PC-9 (cell line): ENCODE results near the gene CDC42BPA. TPM values are rescaled to one million over a fixed set of nuclear protein-coding genes. Genes with fewer than 3 reads are reported as not detected.

Experiments used
- BruUV-seq: library from RNA; stranded (reverse); fragments of 400-500 nt; replicated peaks from 2 replicates; lab custom pipeline; 2021; lab: Mats Ljungman, UMichigan
- CTCF ChIA-PET: fragments of 300-600 bp; sonication (Branson Sonifier 250); formaldehyde crosslinking; loops from one replicate; lab custom pipeline; 2022; ENCODE audit warnings: antibody characterized with exemption; lab: Charles Lee
- POLR2A ChIA-PET: fragments of 300-600 bp; sonication (Branson Sonifier 250); formaldehyde crosslinking; loops from one replicate; lab custom pipeline; 2022; ENCODE audit warnings: antibody characterized with exemption; ENCODE audit not compliant: unreplicated experiment; lab: Charles Lee
- DNase-seq, 2 experiments: peaks; one replicate each; pipeline versions ENCODE4 v3.0.0 to v3.0.0-alpha.2; 2015 to 2022; ENCODE audit warnings: mixed read lengths in 1 of 2
- H2AFZ ChIP-seq: fragments of 200-600 bp; sonication (generic); 2 replicates; pipeline ENCODE4 v1.8.1; 2017; ENCODE audit warnings: antibody characterized with exemption
- H3F3A ChIP-seq: fragments of 200-600 bp; sonication (generic); 2 replicates; pipeline ENCODE4 v1.8.1; 2017; ENCODE audit warnings: antibody characterized with exemption, mild to moderate bottlenecking, low read depth; ENCODE audit not compliant: insufficient read depth
- H3K27ac ChIP-seq: fragments of 200-600 bp; sonication (generic); 2 replicates; pipeline ENCODE4 v1.6.1; 2016; ENCODE audit warnings: mixed run types
- H3K27me3 ChIP-seq: fragments of 200-600 bp; sonication (generic); 2 replicates; pipeline ENCODE4 v1.6.1; 2016; ENCODE audit warnings: low read depth, mixed run types; ENCODE audit not compliant: insufficient read depth
- H3K36me3 ChIP-seq: fragments of 200-600 bp; sonication (generic); 2 replicates; pipeline ENCODE4 v1.6.1; 2016; ENCODE audit warnings: low read depth, mixed run types
- H3K4me1 ChIP-seq: fragments of 200-600 bp; sonication (generic); replicated peaks from 2 replicates; pipeline ENCODE4 v1.6.1; 2016; ENCODE audit warnings: mixed run types; ENCODE audit not compliant: insufficient read depth
- H3K4me2 ChIP-seq: fragments of 200-600 bp; sonication (generic); 2 replicates; pipeline ENCODE4 v1.6.1; 2017; ENCODE audit warnings: mixed run types
- H3K4me3 ChIP-seq: fragments of 200-600 bp; sonication (generic); 2 replicates; pipeline ENCODE4 v1.6.1; 2016; ENCODE audit warnings: mixed run types
- H3K79me2 ChIP-seq: fragments of 200-600 bp; sonication (generic); 2 replicates; pipeline ENCODE4 v1.6.1; 2017; ENCODE audit warnings: low read depth, mixed run types
- H3K9me2 ChIP-seq: fragments of 200-600 bp; sonication (generic); 2 replicates; pipeline ENCODE4 v1.8.1; 2017; ENCODE audit warnings: mild to moderate bottlenecking; ENCODE audit not compliant: insufficient read depth
- H3K9me3 ChIP-seq: fragments of 200-600 bp; sonication (generic); 2 replicates; pipeline ENCODE4 v1.8.1; 2016; ENCODE audit warnings: low read depth; ENCODE audit not compliant: insufficient read depth
- H4K20me1 ChIP-seq: fragments of 200-600 bp; sonication (generic); 2 replicates; pipeline ENCODE4 v1.8.1; 2017; ENCODE audit not compliant: insufficient read depth
- EZH2 ChIP-seq: fragments of 200-600 bp; sonication (generic); IDR thresholded peaks from 2 replicates; pipeline ENCODE4 v1.8.0; 2017; ENCODE audit warnings: antibody characterized with exemption, low read depth
- intact Hi-C: fragments of 100-400 bp; cut with micrococcal nuclease; formaldehyde crosslinking; loops from one replicate; pipeline ENCODE4 v1.10.0; 2022; ENCODE audit not compliant: unreplicated experiment
- total RNA-seq: library from RNA; stranded (reverse); gene quantifications from 2 replicates; pipeline ENCODE4 v1.2.3, GENCODE V29; 2021
- TF ChIP-seq, protein P1 (sequence below): fragments of 200-600 bp; sonication (generic); conservative IDR thresholded peaks from 2 replicates; pipeline ENCODE4 v1.6.1; 2017; ENCODE audit warnings: mixed run types, antibody characterized with exemption, mild to moderate bottlenecking, moderate library complexity

Gene CDC42BPA
- total RNA-seq, 1 experiment from 2014 or later, result 47.5 TPM

DNA sequence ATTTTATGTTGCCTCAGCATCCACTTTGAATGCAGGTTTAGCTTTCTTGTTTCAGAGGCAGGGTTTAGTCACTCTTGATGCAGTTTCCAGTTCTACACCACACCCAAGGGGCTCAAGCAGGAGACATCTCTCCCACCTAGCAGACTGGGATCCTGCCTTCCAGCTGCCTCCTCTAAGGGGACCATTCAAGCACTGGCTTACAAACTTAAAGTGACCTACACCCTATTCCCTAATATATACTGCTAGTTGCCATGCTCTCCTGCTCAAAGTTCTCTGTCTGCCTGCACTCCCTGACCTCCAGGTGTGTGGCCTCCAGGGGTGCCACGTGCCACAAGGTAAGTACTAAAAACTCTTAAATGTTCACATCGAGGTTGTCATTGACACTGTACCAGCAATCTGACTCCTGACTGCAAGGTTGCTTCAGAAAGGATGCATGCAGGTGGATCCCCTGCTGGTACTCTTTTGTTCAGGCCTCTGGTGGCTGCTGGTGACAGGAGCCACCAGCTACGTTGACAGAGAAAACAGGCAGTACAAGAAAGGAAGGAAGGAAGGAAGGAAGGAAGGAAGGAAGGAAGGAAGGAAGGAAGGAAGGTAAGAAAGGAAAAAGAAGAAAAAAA, 192.3 kb downstream of the CDC42BPA start:
- no peak overlapping the region for H3K4me2 ChIP-seq
- DNase-seq, result no peak
- peaks cover 11% of the 10 kb centered on the region for H3K36me3 ChIP-seq
- no peaks in the 10 kb centered on the region for H3K9me3 ChIP-seq
- POLR2A ChIA-PET, result no interaction called here
- TF ChIP-seq EZH2, result no peak
- TF ChIP-seq, protein P1, sequence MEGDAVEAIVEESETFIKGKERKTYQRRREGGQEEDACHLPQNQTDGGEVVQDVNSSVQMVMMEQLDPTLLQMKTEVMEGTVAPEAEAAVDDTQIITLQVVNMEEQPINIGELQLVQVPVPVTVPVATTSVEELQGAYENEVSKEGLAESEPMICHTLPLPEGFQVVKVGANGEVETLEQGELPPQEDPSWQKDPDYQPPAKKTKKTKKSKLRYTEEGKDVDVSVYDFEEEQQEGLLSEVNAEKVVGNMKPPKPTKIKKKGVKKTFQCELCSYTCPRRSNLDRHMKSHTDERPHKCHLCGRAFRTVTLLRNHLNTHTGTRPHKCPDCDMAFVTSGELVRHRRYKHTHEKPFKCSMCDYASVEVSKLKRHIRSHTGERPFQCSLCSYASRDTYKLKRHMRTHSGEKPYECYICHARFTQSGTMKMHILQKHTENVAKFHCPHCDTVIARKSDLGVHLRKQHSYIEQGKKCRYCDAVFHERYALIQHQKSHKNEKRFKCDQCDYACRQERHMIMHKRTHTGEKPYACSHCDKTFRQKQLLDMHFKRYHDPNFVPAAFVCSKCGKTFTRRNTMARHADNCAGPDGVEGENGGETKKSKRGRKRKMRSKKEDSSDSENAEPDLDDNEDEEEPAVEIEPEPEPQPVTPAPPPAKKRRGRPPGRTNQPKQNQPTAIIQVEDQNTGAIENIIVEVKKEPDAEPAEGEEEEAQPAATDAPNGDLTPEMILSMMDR, result no peak
- no peaks in the 10 kb centered on the region for H3K27me3 ChIP-seq
- H3K9me2 ChIP-seq, result no peaks in the 10 kb centered on the region
- no peak overlapping the region for H3K27ac ChIP-seq
- no TSS peak for BruUV-seq
- intact Hi-C loops, result no loop called here
- no peaks in the 10 kb centered on the region for H4K20me1 ChIP-seq
- H3K4me3 ChIP-seq, result no peak overlapping the region
- H2AFZ ChIP-seq, result no peak overlapping the region
- CTCF ChIA-PET, result no interaction called here
- H3K4me1 ChIP-seq, result no peaks in the 10 kb centered on the region
- H3K79me2 ChIP-seq, result no peaks in the 10 kb centered on the region
- no peaks in the 10 kb centered on the region for H3F3A ChIP-seq

DNA sequence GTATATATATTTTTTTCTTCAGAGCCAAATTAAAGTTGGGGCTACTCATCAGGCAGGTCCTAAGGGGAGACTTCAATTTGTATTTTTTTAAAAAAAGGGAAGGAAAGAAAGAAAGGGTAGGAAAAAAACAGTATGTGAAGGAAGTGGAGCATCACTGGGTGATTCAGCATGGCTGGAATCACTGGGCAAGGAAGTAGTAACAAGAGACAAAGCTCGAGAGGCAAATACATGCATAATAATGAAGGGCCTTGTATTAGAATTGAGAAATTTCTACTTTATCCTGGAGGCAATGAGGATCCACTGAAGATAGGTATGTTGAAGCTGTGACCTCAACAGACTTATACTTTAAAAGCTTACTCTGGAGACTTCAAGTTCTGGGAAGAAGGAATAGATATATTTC, 193.8 kb downstream of the CDC42BPA start:
- H3K36me3 ChIP-seq, result peaks cover 11% of the 10 kb centered on the region; the same call in 1 of the 2 replicates
- intact Hi-C loops, result no loop called here
- H3K4me1 ChIP-seq, result no peaks in the 10 kb centered on the region
- no peaks in the 10 kb centered on the region for H3K9me2 ChIP-seq
- no peaks in the 10 kb centered on the region for H3K9me3 ChIP-seq
- no peaks in the 10 kb centered on the region for H3K79me2 ChIP-seq
- ChIA-PET CTCF (no interaction called here), POLR2A (no interaction called here)
- no peak for TF ChIP-seq EZH2
- TF ChIP-seq, protein P1, result no peak
- no peak overlapping the region for H3K4me2 ChIP-seq
- no peak overlapping the region for H3K27ac ChIP-seq
- H3F3A ChIP-seq, result no peaks in the 10 kb centered on the region
- H3K27me3 ChIP-seq, result no peaks in the 10 kb centered on the region
- no peak for DNase-seq
- H4K20me1 ChIP-seq, result no peaks in the 10 kb centered on the region
- no TSS peak for BruUV-seq
- no peak overlapping the region for H3K4me3 ChIP-seq
- H2AFZ ChIP-seq, result no peak overlapping the region

DNA sequence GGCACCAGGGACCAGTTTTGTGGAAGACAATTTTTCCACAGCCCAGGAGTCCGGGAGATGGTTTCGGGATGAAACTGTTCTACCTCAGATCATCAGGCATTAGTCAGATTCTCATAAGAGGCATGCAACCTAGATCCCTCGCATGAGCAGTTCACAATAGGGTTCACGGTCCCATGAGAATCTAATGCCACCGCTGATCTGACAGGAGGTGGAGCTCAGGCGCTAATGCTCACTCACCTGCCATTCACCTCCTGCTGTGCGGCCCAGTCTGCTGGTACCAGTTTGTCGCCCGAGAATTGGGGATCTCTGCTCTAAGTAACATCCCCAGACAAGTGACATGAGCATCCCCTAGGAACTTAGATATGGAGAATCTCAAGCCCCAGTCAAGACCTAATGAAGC, 197.5 kb downstream of the CDC42BPA start:
- intact Hi-C loops, result no loop called here
- H3K9me2 ChIP-seq, result no peaks in the 10 kb centered on the region
- H3K27ac ChIP-seq, result no peak overlapping the region
- H4K20me1 ChIP-seq, result 0 out of 2 replicates have a peak, but pooled peaks cover 6% of the 10 kb centered on the region
- CTCF ChIA-PET, result no interaction called here
- H3K36me3 ChIP-seq, result no peaks in the 10 kb centered on the region
- H3K4me3 ChIP-seq, result no peak overlapping the region
- no peaks in the 10 kb centered on the region for H3K9me3 ChIP-seq
- TF ChIP-seq EZH2, result no peak
- TF ChIP-seq, protein P1, result no peak
- no peaks in the 10 kb centered on the region for H3K79me2 ChIP-seq
- no peaks in the 10 kb centered on the region for H3K27me3 ChIP-seq
- no peaks in the 10 kb centered on the region for H3K4me1 ChIP-seq
- DNase-seq, result no peak
- POLR2A ChIA-PET, result no interaction called here
- no TSS peak for BruUV-seq
- no peak overlapping the region for H3K4me2 ChIP-seq
- no peaks in the 10 kb centered on the region for H3F3A ChIP-seq
- no peak overlapping the region for H2AFZ ChIP-seq
